GM10266 (cell line): Measurements from ENCODE around the gene HS3ST3B1.

Experiments
- DNase-seq: peaks from one replicate; pipeline ENCODE4 v3.0.0; 2012; ENCODE audit errors: extremely low spot score
- CTCF ChIP-seq: IDR thresholded peaks from 2 replicates; pipeline ENCODE4 v1.5.1; 2012; ENCODE audit warnings: mild to moderate bottlenecking, low read depth; ENCODE audit not compliant: control insufficient read depth, insufficient read depth; ENCODE audit errors: missing control alignments

Gene HS3ST3B1

GRCh38 chr17:14393723-14394122, 92.8 kb downstream of the HS3ST3B1 start:
- DNase-seq, result no peak
- TF ChIP-seq CTCF, result no peak

DNA sequence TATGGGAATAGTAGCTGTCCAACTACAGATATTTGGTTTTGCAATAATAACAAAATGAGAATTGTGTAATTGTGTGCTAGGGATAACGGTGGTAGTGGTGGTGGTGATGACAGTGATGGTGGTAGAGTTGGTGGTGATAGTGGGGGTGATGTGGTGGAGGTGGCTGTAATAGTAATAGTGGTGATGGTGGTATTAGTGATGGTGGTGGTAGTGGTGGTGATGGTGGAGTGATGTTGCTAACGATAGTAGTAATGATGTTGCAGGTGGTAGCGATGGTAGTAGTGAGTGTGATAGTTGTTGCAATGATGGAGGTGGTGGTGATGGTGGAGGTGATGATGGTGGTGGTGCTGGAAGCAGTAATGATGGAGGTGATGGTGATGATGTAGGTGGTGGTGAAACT, 94.4 kb downstream of the HS3ST3B1 start:
- no peak for DNase-seq
- TF ChIP-seq CTCF, result no peak

GRCh38 chr17:14396547-14396946, 95.7 kb downstream of the HS3ST3B1 start:
- no peak for DNase-seq
- no peak for TF ChIP-seq CTCF

- TF ChIP-seq CTCF, result no peak
- no peak for DNase-seq
Observed at GRCh38 chr17:14398766-14399165, 97.9 kb downstream of the HS3ST3B1 start.
